ENCODE results near the gene FRMD4A.

DNA sequence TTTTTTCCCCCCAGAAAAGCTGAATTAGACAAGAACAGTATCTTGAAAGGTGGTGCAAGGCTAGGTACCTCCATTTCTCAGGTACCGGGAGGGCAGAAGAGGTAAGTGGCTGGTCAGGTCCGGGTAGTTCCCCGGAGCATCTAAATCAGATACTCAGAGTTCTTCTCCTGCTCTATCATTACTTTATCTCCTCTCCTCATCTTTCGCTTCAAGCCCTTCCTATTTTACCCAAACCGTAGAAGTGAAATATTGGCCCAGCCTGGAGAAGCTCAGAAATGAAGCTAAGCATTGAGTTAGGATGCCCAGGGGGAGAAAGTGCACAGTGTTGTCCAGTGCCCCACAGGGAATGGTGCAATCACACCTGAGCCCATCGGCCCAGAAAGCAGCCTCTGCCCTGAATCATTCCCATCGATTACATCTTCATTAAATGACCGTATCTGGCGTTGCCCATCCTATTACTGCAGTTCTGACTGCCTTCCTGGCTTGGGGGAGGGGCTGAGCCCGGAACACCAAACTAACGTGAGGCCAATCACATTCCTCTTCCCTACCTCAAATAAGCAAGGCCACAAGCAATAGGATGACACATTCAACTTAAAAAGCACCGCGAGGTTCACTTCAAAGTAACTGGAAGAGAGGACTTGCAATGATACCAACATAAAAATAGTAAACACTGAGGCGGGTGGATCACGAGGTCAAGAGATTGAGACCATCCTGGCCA is 627.5 kb downstream of the FRMD4A start:
- no peak for TF ChIP-seq POLR2AphosphoS5 (IDR thresholded peaks at IDR 0.05)
- no peak for TF ChIP-seq CTCF (IDR thresholded peaks at IDR 0.05)
